AG10803 (cell line): ENCODE measurements around the gene STARD7.

Experiments
- DNase-seq: peaks from one replicate; pipeline ENCODE4 v3.0.0; 2010; ENCODE audit warnings: low read depth
- H3K4me3 ChIP-seq: 2 replicates; pipeline ENCODE4 v1.5.1; 2011; ENCODE audit warnings: mild to moderate bottlenecking, low read length, control low read depth
- TF ChIP-seq, protein P1 (sequence below): conservative IDR thresholded peaks from 2 replicates; pipeline ENCODE4 v1.5.1; 2011; ENCODE audit warnings: mild to moderate bottlenecking, low read length, control low read depth, inconsistent platforms

STARD7 gene

DNA sequence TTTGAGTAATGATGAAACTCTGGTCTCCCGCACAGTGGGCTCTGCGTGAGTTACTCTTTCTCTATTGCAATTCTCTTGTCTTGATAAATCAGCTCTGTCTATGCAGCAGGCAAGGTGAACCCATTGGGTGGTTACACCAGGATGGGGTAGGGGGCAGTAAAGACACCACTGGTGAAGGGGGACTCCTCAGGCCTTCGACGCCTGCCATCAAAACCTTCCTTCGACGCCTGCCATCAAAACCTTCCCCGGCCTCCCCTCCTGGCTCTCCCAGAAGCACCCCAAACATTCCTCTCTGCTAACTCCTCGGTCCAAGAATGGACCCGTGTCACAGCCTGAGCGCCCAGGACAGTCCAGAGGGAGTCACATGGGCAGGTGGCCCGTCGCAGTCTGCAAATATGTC lies 4.8 kb upstream of the STARD7 start:
- H3K4me3 ChIP-seq = no peak overlapping the region
- TF ChIP-seq, protein P1, sequence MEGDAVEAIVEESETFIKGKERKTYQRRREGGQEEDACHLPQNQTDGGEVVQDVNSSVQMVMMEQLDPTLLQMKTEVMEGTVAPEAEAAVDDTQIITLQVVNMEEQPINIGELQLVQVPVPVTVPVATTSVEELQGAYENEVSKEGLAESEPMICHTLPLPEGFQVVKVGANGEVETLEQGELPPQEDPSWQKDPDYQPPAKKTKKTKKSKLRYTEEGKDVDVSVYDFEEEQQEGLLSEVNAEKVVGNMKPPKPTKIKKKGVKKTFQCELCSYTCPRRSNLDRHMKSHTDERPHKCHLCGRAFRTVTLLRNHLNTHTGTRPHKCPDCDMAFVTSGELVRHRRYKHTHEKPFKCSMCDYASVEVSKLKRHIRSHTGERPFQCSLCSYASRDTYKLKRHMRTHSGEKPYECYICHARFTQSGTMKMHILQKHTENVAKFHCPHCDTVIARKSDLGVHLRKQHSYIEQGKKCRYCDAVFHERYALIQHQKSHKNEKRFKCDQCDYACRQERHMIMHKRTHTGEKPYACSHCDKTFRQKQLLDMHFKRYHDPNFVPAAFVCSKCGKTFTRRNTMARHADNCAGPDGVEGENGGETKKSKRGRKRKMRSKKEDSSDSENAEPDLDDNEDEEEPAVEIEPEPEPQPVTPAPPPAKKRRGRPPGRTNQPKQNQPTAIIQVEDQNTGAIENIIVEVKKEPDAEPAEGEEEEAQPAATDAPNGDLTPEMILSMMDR = no peak
- no peak for DNase-seq

DNA sequence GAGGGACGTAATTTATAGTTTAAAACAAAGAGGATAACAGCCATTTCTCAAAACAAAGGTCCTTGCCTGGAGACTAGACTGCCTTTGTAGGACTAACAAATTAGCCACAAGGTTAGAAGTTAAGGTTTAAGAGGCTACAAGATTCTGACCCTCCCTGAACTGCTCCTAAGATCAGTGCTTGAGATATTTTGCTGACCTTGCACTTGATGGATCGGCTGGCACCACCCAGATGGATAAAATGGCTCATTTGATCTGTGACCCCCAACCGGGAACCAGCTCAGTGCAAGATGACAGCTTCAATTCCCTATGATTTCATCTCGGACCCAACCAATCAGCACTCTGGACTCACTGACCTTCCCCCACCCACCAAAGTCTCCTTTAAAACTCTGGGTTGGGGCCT lies 3.7 kb upstream of the STARD7 start:
- H3K4me3 ChIP-seq = no peak overlapping the region
- DNase-seq = no peak
- TF ChIP-seq, protein P1 = no peak

DNA sequence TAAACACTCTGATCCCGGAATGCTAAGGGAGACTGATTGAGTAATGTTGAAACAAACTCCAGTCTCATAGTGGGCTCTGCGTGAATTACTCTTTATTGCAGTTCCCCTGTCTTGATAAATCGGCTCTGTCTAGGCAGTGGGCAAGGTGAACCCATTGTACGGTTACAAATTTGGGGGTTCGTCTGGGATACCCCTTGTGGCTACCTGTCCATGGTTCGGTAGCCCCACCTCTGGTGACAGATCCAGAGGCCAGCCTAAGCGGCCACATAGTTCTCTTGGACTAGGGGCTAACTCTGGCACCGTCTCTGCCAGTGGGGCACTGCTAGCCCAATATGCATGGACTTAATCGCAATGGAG lies 1.1 kb upstream of the STARD7 start:
- no peak for DNase-seq
- TF ChIP-seq, protein P1 = no peak
- peak overlapping the region; percentile 90 for H3K4me3 ChIP-seq

DNA sequence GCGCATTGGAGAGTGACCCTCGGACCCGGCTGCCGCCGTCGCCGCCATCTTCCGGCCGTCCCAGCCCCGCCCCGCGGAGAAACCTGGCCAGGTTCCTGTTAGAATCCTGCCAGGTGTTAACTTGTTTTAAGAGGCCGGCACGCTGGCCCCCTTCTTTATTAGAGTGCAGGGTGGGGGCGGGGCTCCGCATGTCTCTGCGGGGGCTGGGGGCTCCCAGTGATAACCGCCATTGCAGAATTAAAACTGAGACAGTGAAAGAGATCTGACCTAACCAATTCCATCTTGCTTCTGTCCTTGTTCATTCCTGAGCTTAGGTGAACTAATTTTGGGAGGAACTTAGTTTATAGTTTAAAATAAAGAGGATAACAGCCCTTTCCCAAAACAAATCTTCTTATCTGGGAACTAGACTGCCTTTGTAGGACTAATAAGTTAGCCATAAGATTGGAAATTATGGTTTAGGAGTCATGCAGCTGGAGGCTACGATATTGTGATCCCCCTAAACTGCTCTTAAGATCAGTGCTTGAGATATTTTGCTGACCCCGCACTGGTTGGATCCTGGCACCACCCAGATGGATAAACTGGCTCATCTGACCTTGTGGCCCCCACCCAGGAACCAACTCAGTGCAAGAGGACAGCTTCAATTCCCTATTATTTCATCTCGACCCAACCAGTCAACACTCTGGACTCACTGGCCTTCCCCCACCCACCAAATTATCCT lies 543 bp upstream of the STARD7 start:
- no peak for DNase-seq
- H3K4me3 ChIP-seq = peak overlapping the region; percentile 90
- TF ChIP-seq, protein P1 = no peak

DNA sequence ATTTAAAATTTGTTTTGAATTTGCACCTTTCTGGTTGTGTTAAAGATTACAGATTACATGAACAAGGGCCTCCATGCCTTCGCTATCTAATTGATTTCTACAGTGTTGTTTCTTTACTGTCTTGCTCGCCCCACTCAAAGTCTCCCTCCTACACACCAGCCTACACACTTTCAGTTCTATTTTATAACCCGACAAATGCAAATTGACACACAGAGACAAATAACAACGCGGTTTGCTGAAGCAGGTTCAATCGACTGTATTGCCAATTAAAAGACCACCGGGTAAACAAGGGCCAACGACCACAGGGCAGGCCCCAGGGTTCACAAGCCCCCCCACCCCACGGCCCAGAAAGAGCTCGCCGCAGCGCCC lies 869 bp downstream of the STARD7 start:
- no peak for DNase-seq
- TF ChIP-seq, protein P1 = no peak
- peak overlapping the region; percentile 90 for H3K4me3 ChIP-seq

DNA sequence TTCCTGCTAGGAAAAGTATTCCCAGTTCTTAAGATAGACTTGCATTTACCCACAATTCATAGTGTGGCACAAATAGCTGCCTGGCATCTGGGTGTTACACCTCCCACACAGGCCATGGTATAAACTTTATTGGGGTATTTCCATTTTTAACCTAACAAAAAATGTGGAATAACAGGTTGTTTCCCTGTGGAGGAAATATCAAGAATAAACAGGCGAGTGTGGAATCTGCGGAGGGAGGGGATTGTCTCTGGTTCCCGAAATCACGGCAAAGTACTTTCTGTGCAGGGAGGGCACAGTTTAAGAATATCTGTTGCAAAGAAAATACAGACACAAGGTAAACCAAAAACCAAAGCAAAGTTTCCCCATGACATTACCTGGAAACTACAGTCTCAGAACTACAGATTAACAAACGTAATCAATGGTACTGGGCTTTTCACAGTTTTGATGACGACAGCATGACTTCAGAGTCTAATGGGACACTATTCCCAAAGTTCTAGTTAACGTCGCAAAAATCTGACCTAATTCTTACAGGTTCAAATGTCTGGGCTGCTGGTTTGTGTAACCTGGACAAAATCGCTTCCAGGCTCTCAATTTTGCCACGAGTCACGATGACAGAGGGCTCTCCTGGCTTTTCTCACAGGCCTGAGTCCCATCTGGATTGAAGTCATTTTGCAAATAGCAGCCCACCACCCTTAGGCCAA lies 1.4 kb downstream of the STARD7 start:
- TF ChIP-seq, protein P1 = no peak
- no peak for DNase-seq
- H3K4me3 ChIP-seq = peak overlapping the region; percentile 90

DNA sequence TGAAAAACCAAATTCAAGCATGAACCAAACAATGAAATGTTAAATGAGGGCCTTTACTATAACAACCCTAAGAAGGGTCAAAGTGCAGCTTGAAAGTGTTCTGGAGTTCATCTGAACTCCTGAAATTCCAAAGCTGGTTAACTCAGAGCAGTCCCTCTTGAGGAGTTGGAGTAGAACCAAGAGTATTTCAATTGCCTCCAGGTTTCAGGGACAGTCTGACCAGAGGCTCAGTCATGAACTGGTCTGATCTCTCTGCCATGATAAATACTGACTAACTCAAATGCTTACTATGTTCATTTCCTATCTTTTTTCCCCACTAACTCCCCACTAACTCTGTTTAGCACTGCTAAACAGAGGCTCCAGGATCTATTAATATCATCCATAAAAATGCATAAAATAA lies 2.7 kb downstream of the STARD7 start:
- peak; percentile 81 for DNase-seq
- TF ChIP-seq, protein P1 = no peak
- H3K4me3 ChIP-seq = peak overlapping the region; percentile 38
